SU-DHL-6 (cell line): ENCODE data around the gene STK32B.

Source experiments
- H2AFZ ChIP-seq: fragments of 200-600 bp; sonication (generic); 2 replicates; pipeline ENCODE4 v1.6.1; 2014; ENCODE audit warnings: low read depth, mild to moderate bottlenecking, moderate library complexity, mixed read lengths, antibody characterized with exemption, low read length; ENCODE audit not compliant: severe bottlenecking
- H3F3A ChIP-seq: fragments of 200-600 bp; shearing (Covaris generic); 2 replicates; pipeline ENCODE4 v1.6.0; 2016; ENCODE audit warnings: antibody characterized with exemption, mild to moderate bottlenecking; ENCODE audit not compliant: insufficient read depth
- H3K27ac ChIP-seq: fragments of 200-600 bp; sonication (generic); 2 replicates; pipeline ENCODE4 v1.5.1; 2016; ENCODE audit warnings: low read depth, mild to moderate bottlenecking, low read length, moderate library complexity, mixed read lengths
- H3K27me3 ChIP-seq: fragments of 200-600 bp; sonication (generic), shearing (Covaris generic); 2 replicates; pipeline ENCODE4 v1.6.0; 2014; ENCODE audit warnings: mild to moderate bottlenecking, low read length
- H3K36me3 ChIP-seq: fragments of 200-600 bp; sonication (generic); 2 replicates; pipeline ENCODE4 v1.6.1; 2014; ENCODE audit warnings: mild to moderate bottlenecking, low read length, mixed read lengths
- H3K4me2 ChIP-seq: fragments of 300-600, 200-600 bp; shearing (Covaris generic), sonication (generic); 2 replicates; pipeline ENCODE4 v1.6.0; 2014; ENCODE audit warnings: low read length, low read depth, mild to moderate bottlenecking; ENCODE audit not compliant: poor library complexity, severe bottlenecking
- H3K4me3 ChIP-seq: fragments of 200-600 bp; sonication (generic); 2 replicates; pipeline ENCODE4 v1.5.1; 2014; ENCODE audit warnings: antibody characterized with exemption, low read length, mild to moderate bottlenecking, mixed read lengths; ENCODE audit not compliant: insufficient read depth, poor library complexity, severe bottlenecking
- H3K79me2 ChIP-seq: fragments of 200-600 bp; sonication (generic); 2 replicates; pipeline ENCODE4 v1.6.1; 2014; ENCODE audit warnings: mild to moderate bottlenecking, low read length, moderate library complexity; ENCODE audit not compliant: insufficient read depth
- H3K9ac ChIP-seq: fragments of 200-600 bp; sonication (generic); 2 replicates; pipeline ENCODE4 v1.7.0; 2014; ENCODE audit warnings: mild to moderate bottlenecking, low read length
- H3K9me2 ChIP-seq: fragments of 200-600 bp; sonication (generic); replicated peaks from 2 replicates; pipeline ENCODE4 v1.6.1; 2014; ENCODE audit warnings: low read length; ENCODE audit not compliant: insufficient read depth
- H3K9me3 ChIP-seq: fragments of 200-600 bp; sonication (generic); 2 replicates; pipeline ENCODE4 v1.6.1; 2014; ENCODE audit warnings: low read length, mixed read lengths; ENCODE audit not compliant: insufficient read depth
- H4K20me1 ChIP-seq: fragments of 200-600 bp; sonication (generic); 2 replicates; pipeline ENCODE4 v1.6.1; 2014; ENCODE audit warnings: low read depth, mild to moderate bottlenecking, antibody characterized with exemption, low read length, moderate library complexity, mixed read lengths
- EZH2phosphoT487 ChIP-seq: fragments of 200-600 bp; sonication (generic), shearing (Covaris generic); conservative IDR thresholded peaks from 2 replicates; pipeline ENCODE4 v1.6.1; 2018; ENCODE audit warnings: mild to moderate bottlenecking, antibody characterized with exemption, low read length, moderate library complexity, mixed read lengths
- TF ChIP-seq, protein P1 (sequence below): fragments of 200-600 bp; sonication (generic); IDR thresholded peaks from one replicate; pipeline ENCODE4 v1.5.1; 2017; ENCODE audit warnings: antibody characterized with exemption, mild to moderate bottlenecking, low read length, moderate library complexity; ENCODE audit not compliant: insufficient read depth, poor library complexity, severe bottlenecking

The STK32B gene

DNA sequence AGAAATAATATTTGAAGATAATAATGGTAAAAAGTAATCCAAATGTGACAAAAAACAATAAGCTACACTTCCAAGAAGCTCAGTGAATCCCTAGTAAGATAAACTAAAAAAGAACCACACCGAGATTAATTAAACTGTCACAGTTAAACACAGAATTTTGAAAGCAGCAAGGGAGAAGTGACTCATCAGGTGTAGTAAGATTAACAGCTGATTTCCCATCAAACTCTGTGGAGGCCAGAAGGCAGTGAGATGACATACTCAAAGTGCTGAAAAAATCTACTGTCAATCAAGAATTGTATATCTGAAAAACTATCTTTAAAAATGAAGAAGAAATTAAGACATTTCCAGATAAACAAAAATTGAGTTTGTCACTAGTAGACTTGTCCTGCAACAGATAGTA lies 35.3 kb downstream of the STK32B start:
- H2AFZ ChIP-seq = no peak overlapping the region
- H3K4me2 ChIP-seq = no peak overlapping the region
- no peaks in the 10 kb centered on the region for H3K36me3 ChIP-seq
- no peaks in the 10 kb centered on the region for H3F3A ChIP-seq
- no peaks in the 10 kb centered on the region for H3K27me3 ChIP-seq
- H3K79me2 ChIP-seq = no peaks in the 10 kb centered on the region
- H3K9me3 ChIP-seq = peaks cover 6% of the 10 kb centered on the region; the same call in 1 of the 2 replicates
- H3K9me2 ChIP-seq = no peaks in the 10 kb centered on the region
- H4K20me1 ChIP-seq = no peaks in the 10 kb centered on the region
- H3K27ac ChIP-seq = no peak overlapping the region
- H3K4me3 ChIP-seq = no peak overlapping the region
- H3K9ac ChIP-seq = no peak overlapping the region
- TF ChIP-seq EZH2phosphoT487 = no peak
- TF ChIP-seq, protein P1, sequence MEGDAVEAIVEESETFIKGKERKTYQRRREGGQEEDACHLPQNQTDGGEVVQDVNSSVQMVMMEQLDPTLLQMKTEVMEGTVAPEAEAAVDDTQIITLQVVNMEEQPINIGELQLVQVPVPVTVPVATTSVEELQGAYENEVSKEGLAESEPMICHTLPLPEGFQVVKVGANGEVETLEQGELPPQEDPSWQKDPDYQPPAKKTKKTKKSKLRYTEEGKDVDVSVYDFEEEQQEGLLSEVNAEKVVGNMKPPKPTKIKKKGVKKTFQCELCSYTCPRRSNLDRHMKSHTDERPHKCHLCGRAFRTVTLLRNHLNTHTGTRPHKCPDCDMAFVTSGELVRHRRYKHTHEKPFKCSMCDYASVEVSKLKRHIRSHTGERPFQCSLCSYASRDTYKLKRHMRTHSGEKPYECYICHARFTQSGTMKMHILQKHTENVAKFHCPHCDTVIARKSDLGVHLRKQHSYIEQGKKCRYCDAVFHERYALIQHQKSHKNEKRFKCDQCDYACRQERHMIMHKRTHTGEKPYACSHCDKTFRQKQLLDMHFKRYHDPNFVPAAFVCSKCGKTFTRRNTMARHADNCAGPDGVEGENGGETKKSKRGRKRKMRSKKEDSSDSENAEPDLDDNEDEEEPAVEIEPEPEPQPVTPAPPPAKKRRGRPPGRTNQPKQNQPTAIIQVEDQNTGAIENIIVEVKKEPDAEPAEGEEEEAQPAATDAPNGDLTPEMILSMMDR = no peak

DNA sequence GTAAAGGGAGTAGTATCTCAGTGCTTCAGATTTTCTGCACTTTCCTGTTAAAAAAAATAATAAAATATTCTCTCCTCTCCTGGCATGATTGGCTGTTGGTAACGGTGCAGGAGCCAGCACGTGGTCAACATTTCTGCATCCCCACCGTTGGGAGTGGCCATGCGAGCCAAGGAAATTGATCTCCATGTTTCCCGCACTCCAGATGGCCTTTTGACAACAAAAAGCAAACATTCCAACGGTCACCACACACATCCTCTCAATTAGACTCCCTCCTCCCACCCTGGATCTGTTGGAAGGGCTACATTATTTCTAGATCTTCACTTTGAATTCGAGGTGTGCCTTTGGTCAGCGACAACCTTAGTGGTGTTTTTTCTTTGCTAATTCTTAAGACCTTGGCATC lies 45.0 kb downstream of the STK32B start:
- H3K79me2 ChIP-seq = no peaks in the 10 kb centered on the region
- no peak overlapping the region for H3K4me2 ChIP-seq
- H3K36me3 ChIP-seq = no peaks in the 10 kb centered on the region
- no peaks in the 10 kb centered on the region for H3F3A ChIP-seq
- no peak overlapping the region for H2AFZ ChIP-seq
- H4K20me1 ChIP-seq = no peaks in the 10 kb centered on the region
- TF ChIP-seq EZH2phosphoT487 = no peak
- TF ChIP-seq, protein P1 = no peak
- no peaks in the 10 kb centered on the region for H3K27me3 ChIP-seq
- H3K9me3 ChIP-seq = no peaks in the 10 kb centered on the region
- H3K4me3 ChIP-seq = no peak overlapping the region
- H3K9me2 ChIP-seq = no peaks in the 10 kb centered on the region
- no peak overlapping the region for H3K27ac ChIP-seq
- no peak overlapping the region for H3K9ac ChIP-seq

DNA sequence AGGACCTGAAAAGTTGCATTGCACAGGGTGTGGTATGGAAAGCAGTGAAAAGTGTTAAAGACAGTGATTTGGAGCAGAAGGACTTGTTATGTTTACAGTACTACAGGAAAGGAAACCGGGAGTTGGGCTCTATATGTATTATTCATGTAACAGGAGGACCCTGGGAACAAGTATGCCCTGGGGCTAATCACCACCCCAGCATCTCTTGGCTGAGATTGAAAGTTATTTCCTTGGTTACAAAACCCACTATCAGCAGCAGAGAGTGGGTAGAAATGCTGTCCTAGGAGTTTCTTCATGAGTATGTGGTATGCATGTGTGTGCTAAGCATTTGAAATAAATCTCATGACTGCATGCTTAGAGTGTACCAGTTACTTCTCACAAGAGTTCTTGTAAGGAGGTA lies 46.9 kb downstream of the STK32B start:
- no peaks in the 10 kb centered on the region for H3K9me3 ChIP-seq

More for the DNA sequence above, 46.9 kb downstream of the STK32B start:
- no peak overlapping the region for H3K4me3 ChIP-seq
- no peaks in the 10 kb centered on the region for H3K36me3 ChIP-seq
- H3K27ac ChIP-seq = no peak overlapping the region
- no peaks in the 10 kb centered on the region for H4K20me1 ChIP-seq
- no peaks in the 10 kb centered on the region for H3K27me3 ChIP-seq
- H2AFZ ChIP-seq = no peak overlapping the region
- H3K4me2 ChIP-seq = no peak overlapping the region
- H3F3A ChIP-seq = no peaks in the 10 kb centered on the region
- no peaks in the 10 kb centered on the region for H3K79me2 ChIP-seq
- no peak overlapping the region for H3K9ac ChIP-seq
- no peaks in the 10 kb centered on the region for H3K9me2 ChIP-seq
- TF ChIP-seq, protein P1 = no peak
- TF ChIP-seq EZH2phosphoT487 = no peak
